Stimulated activated CD8-positive, alpha-beta memory T cell treated with anti-CD3 and anti-CD28 coated beads, Interleukin-15, amount 100 ng/mL, for 1 hour (primary cell): ENCODE results near the gene CCDC92.
A peak's percentile ranks its signal among the peaks of the same experiment; 100 is the strongest.

ENCODE experiments used
- DNase-seq: peaks from one replicate; pipeline ENCODE4 v3.0.0-alpha.2; 2020; ENCODE audit warnings: low read depth

CCDC92 gene

DNA sequence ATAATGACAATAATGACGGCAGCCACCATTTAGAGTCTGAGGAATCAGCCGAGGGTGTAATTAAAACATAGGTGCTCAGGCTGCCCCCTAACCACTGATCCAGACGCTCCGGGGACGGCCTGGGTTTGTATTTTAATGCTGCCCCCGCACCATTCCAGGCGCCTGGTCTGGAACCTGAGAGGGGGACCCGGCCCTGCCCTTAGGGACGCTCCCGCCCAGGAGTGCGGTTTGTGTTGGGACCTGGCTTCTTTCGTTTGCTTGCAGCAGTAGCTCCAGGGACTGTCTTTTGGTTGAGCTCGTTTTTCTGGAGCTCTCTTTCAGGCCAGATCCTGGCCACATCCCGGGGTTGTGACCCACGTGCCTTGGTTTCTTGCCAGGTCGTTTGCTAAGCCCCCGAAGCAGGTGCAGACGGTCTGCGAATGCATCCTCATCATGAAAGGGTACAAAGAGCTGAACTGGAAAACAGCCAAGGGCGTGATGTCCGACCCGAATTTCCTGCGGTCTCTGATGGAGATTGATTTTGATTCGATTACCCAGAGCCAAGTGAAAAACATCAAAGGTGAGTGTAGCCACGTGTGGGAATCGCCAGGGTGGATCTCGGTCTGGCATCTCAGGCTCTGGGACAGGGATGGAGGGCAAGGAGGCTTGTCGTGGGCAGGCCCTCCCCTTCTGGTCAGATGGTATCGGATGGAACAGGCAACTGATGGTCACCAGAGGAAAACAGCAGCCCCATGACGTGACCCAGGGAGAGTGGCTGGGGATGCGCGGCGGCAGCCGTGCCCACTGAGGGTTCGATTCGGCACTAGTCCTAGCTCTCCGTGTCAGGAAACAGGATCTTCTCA lies 63.5 kb downstream of the CCDC92 start:
- no peak for DNase-seq

GRCh38 chr12:123907726-123908476 lies 64.7 kb downstream of the CCDC92 start:
- no peak for DNase-seq

DNA sequence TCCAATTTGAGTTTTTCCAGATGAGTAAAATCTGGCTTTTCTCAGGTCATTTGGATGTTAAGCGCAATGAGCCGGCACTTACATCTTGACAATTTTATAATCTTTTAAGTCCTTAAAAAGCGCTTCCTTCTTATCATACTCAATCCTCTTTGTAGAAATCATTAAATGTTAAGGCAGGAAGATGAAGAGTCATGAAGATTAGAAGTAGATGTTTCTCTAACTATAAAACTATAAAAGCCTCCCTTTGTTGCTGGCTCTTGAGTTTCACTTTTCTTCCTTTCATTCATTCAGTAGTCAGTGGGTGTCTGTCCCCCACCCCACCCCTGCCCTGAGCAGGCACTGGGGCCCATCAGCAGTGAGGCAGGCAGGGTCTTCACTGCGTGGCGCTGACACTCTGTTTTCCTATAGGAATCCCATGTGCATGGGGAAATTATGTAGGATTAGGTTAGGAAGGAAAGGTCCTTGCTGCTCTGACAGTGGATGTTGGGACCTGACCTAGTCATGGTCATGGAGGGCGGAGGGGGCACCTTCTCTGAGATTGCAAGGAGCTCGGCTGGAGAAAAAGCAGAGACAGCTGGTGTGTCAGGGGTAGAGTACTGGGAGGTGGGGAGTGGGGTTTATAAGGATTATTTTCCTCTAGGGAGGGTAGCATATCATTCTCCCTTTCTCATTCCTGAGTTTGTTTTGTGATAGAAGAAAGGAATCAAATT lies 65.8 kb downstream of the CCDC92 start:
- DNase-seq = no peak

- peak; percentile 47 for DNase-seq
Observed at GRCh38 chr12:123905319-123905925, 67.2 kb downstream of the CCDC92 start.

GRCh38 chr12:123903301-123904065 lies 69.1 kb downstream of the CCDC92 start:
- no peak for DNase-seq

- DNase-seq = no peak
Observed at GRCh38 chr12:123902821-123903220, 69.8 kb downstream of the CCDC92 start.

- DNase-seq = no peak
Observed at GRCh38 chr12:123900871-123901376, 71.7 kb downstream of the CCDC92 start.

- DNase-seq = no peak
Observed at GRCh38 chr12:123899368-123899767, 73.3 kb downstream of the CCDC92 start.

DNA sequence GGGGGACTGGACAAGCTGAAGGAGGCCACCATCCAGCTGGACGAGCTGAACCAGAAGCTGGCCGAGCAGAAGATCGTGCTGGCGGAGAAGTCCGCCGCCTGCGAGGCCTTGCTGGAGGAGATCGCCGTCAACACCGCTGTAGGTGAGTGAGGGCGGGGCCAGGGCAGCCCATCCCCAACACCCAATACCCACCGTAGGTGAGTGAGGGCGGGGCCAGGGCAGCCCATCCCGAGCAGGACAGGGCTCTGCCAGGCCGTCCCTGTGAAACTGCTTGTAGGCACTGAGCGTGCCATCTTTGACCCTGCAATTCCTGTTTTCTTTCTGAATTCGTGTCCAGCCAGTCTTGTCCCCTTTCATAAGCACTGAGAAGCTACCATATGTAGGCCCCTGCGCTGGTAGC lies 74.0 kb downstream of the CCDC92 start:
- no peak for DNase-seq

DNA sequence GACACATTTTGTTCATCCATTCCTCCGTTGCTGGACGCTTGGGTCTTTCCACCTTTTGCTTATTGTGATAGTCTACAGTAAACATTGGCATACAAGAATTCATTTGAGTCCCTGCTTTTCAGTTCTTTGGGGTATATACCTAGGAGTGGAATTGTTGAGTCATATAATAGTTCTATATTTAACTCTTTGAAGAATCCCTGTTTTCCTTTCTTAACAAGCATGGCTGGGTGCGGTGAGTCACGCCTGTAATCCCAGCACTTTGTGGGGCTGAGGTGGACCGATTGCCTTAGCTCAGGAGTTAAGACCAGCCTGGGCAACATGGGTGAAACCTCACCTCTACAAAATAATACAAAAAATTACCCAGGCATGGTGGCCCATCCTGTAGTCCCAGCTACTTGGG lies 75.4 kb downstream of the CCDC92 start:
- DNase-seq = no peak

- DNase-seq = no peak
Observed at GRCh38 chr12:123896767-123897166, 75.9 kb downstream of the CCDC92 start.

DNA sequence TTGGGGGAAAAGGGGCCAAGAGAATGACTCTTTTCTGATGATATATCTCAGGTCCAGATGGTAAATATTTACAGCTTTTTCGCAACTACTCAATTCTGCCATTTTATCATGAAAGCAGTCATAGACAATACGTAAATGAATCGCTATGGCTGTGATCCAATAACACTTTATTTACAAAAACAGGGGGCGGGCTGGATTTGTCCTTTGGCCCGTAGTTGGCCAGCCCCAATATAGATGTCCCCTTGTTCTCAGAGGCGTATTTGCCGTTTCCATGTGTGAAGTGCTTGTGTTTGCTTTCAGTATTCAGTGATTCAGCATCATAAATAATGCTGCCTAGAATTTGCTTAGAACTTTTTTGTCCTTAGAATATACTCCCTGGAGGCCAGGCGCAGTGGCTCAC lies 77.2 kb downstream of the CCDC92 start:
- DNase-seq = no peak

GRCh38 chr12:123894823-123895345 lies 77.7 kb downstream of the CCDC92 start:
- no peak for DNase-seq

DNA sequence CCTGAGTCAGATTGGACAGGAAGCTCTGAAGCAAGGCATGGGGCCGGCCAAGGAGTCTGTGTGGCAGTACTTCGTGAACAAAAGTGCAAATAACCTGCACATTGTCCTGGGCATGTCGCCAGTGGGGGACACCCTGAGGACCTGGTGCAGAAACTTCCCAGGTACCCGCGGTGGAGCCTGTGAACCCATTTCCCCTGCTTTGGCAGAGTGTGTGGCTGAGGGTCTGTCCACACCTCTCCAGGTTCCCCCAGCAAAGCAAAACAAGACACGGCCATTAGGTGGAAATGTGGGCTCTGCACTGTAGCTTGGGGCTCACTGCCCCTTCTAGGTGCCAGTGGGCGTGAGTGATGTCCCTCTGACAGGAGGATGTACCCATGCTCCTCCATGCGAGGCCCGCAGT lies 79.4 kb downstream of the CCDC92 start:
- DNase-seq = no peak

DNA sequence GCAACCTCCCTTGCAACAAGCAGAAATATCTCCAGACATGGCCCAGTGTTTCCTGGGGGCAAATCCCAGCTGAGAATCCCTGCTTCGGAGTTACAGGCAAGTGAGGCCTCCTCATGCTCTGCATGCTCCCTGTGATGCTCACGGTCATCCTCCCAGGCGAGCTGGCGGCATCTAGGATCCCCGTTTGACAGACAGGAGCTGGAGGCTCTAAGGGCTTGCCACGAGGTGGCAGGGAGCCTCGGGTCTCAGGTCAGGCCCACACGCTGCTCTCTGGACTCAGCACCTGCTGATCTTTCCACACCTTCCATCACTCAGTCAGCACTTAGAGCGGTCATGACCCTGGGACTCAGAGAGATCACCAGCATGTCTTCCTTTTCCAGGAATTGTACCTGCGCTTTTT lies 79.8 kb downstream of the CCDC92 start:
- no peak for DNase-seq

- no peak for DNase-seq
Observed at GRCh38 chr12:123892180-123892559, 80.5 kb downstream of the CCDC92 start.

- no peak for DNase-seq
Observed at GRCh38 chr12:123891516-123892179, 81.0 kb downstream of the CCDC92 start.

- DNase-seq = no peak
Observed at GRCh38 chr12:123891011-123891410, 81.6 kb downstream of the CCDC92 start.

DNA sequence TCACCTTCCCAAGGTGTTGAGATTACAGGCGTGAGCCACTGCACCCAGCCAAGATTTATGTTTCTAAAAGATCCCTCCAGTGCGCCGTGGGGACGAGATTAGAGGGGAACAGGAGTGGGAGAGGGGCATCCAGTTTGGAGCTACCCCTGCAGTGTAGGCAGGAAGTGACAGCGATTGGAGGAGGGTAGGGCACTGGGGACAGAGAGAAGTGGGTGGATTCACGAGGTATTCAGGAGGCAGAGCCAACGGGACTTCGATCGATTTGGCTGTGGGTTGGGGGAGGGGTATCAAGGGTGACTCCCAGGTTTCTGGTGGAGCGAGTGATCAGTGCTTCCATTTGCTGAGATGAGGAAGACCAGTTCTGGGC lies 82.1 kb downstream of the CCDC92 start:
- no peak for DNase-seq

DNA sequence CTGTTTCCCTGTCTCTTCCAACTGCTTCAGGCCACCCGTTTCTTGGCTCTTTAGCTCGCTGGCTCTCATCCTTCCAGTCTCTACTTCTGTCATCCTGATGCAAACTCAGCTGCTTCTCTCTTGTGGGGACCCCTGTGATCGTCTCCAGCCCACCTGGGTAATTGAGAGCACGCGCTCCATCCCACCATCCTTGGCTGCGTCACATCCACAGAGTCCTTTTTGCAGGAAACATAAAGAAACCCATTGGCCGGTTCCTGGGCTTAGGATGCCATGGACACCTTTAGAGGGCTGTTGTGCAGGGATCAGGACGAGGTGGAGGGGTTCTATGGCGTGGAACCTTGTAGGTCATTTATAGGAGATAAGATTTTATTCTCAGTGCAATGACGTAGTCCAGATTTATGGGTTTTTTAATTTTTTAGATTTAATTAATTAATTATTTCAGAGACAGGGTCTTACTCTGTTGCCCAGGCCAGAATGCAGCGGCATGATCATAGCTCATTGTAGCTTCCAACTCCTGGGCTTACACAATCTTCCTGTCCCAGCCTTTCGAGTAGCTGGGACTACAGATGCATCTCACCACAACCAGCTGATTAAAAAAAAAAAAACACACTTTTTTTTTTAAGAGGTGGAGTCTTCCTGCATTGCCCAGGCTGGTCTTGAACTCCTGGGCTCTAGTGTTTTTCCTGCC lies 82.6 kb downstream of the CCDC92 start:
- no peak for DNase-seq
